ENCODE data around the gene PIMREG.

DNA sequence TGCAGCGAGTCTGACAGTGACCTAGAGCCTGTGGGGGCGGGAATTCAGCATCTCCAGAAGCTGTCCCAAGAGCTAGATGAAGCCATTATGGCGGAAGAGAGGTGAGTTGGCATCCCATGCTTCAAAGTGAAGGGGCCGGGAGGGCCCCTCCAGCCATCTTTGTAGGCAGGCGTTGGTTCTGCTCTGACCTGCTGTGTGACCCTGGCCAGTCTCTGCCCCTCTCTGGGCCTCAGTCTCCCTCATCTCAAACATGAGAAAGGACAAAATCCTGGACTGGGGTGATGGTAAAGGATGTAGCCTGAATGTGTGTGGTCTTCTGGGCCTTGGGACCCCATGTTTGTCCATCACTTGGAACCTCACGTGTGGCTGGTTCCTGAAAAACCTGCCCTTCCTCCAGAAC, 5.1 kb downstream of the PIMREG start:
- TF ChIP-seq, protein P1, sequence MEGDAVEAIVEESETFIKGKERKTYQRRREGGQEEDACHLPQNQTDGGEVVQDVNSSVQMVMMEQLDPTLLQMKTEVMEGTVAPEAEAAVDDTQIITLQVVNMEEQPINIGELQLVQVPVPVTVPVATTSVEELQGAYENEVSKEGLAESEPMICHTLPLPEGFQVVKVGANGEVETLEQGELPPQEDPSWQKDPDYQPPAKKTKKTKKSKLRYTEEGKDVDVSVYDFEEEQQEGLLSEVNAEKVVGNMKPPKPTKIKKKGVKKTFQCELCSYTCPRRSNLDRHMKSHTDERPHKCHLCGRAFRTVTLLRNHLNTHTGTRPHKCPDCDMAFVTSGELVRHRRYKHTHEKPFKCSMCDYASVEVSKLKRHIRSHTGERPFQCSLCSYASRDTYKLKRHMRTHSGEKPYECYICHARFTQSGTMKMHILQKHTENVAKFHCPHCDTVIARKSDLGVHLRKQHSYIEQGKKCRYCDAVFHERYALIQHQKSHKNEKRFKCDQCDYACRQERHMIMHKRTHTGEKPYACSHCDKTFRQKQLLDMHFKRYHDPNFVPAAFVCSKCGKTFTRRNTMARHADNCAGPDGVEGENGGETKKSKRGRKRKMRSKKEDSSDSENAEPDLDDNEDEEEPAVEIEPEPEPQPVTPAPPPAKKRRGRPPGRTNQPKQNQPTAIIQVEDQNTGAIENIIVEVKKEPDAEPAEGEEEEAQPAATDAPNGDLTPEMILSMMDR (conservative IDR thresholded peaks at IDR 0.05 in 1 of 2, IDR thresholded peaks at IDR 0.05 in 1 of 2; ENCODE audit: extremely low read depth in 1 of 2, insufficient read depth in 1 of 2, low read depth in 1 of 2, low read length in 2 of 2) = no peak
- TF ChIP-seq EZH2 (IDR thresholded peaks at IDR 0.05; ENCODE audit: borderline replicate concordance, low read length) = no peak

Data from mammary epithelial cell (primary cell).